NCI-H128 (cell line): ENCODE measurements around the gene KRT10.

Source experiments
- DNase-seq: peaks from one replicate; lab custom pipeline; 2025; ENCODE audit not compliant: unreplicated experiment; lab: John Stamatoyannopoulos, UW

Gene KRT10

GRCh38 chr17:40809721-40810421 lies 12.5 kb downstream of the KRT10 start:
- DNase-seq = no peak

DNA sequence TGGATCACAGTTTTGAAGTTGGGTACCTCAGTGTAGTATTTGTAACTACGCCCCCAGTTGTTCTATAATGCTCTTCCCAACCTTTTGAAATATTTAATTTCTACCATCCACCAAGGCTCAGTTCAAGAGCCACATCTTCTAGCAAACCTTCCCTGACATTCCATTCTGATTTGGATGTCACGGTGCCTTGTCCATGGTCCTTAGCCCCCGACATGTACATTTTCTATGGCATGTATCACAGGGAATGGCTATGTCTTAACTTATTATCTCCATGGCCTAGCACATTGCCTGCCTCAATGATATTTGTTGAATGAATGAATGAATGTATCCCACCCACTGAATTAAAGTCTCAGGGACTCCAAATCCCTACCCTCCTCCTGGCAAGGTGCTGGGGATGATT lies 16.3 kb downstream of the KRT10 start:
- DNase-seq = no peak

DNA sequence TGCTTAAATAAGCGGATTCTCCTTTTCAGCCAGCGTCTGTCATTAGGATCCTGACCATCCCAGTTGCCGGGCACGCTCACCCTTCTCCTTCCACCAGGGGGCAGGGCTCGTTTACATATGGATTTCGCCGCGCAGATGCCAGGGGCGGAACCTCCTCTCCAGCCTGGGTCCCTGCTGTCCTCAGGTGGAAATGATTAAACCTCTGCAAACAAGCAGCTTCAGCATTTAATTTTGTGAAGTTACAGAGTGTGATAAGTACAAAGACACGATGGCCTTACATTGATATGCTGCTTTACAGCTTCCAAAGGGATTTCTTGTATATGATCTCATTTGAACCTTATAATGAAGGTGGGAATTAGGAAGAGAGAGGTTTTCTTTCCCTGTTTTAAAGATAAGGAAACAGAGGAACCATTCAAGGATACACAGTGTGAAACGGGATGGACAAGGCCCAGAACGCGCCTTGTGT lies 18.8 kb downstream of the KRT10 start:
- DNase-seq = peak; percentile 49

GRCh38 chr17:40801157-40801556 lies 21.3 kb downstream of the KRT10 start:
- DNase-seq = no peak

- DNase-seq = no peak
Measured at GRCh38 chr17:40800381-40800780, 22.0 kb downstream of the KRT10 start.

DNA sequence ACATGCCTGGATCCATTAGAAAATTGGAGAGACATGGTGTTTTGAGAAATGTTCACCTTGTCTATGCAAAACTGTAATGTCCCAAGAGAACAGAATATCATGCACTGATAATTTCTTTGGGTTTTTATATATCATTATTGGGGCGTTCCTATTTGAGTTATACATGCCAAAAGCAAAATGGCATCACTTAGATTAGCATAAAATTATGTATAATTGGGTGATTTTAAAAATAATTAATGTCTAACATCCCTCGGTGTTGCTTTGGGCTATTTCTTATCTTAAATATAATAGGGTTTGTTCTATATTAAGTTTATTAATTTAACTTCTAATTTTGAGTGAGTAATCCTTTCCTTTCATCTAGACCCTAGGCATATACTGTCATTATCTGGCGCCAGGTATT lies 22.6 kb downstream of the KRT10 start, which contains the start of gene KRT28:
Gene KRT28, minus strand, starts transcription at position 101 of the 400 bp plus-strand sequence. Its CDS starts 66 bp downstream, at position 35.
- no peak for DNase-seq

DNA sequence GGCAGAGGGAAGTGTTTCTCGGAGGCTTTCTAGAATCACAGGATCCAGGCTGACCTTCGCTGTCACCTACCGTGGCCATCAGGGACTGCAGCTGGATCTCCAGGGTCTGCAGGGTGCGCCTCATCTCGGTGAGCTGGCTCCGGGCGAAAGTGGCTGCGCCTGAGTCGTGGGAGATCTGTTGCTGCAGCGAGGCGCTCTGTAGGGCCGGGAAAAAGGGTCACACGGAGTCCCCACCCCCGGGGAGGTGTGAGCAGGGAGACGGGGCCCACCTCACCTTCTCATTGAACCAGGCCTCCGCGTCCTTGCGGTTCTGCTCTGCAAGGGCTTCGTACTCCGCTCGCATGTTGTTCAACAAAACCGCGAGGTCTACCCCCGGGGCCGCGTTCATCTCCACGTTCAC lies 25.6 kb downstream of the KRT10 start:
- no peak for DNase-seq

DNA sequence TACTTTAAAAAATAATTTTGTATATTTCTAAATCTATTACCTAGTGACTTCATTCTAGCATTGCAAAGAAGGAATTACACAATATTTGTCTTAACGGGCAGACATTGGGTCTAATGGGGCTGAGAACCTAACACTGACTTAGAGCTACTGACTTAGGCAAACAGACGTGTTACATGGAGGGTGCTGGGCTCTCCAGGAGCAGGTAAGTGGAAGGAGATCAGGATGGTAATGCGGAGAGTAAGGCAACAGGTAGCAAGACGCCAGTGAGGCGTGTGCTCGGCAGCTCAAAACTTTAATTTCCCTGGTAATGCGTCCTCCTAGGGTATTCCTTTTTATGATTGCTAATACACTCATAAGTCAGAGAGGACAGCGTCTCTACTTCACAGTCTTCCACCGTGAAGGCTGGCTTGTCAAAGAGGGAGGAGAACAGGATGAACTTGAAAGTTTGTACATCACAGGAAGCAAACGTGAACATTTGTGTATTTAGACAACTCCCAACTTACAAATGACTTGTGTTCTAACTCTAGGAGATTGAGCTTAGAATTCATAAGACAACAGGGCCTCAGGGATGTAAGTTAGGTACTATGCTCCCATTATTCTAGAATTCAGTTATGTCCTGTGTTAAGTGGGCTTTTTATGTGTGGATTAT lies 27.3 kb downstream of the KRT10 start:
- DNase-seq = no peak

- DNase-seq = no peak
Measured at GRCh38 chr17:40794466-40794865, 27.9 kb downstream of the KRT10 start.

DNA sequence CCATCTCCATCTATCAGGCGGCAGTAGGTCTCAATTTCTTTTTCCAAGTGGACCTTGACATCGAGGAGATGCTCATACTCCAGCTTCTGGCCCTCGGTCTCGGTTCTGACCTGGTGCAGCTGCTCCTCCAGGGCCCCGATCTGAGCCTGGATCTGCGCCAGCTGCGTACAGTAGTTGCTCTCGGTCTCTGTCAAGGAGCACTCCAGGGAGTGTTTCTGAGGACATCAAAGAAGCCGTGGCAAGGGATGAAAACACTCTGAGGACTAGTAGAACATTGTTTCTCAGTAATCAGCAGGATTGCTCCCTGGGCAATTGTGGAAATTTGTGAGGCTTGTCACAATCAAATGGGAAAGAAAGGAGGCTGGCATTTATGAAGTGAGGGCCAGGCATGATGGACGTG lies 28.6 kb downstream of the KRT10 start:
- DNase-seq = no peak

DNA sequence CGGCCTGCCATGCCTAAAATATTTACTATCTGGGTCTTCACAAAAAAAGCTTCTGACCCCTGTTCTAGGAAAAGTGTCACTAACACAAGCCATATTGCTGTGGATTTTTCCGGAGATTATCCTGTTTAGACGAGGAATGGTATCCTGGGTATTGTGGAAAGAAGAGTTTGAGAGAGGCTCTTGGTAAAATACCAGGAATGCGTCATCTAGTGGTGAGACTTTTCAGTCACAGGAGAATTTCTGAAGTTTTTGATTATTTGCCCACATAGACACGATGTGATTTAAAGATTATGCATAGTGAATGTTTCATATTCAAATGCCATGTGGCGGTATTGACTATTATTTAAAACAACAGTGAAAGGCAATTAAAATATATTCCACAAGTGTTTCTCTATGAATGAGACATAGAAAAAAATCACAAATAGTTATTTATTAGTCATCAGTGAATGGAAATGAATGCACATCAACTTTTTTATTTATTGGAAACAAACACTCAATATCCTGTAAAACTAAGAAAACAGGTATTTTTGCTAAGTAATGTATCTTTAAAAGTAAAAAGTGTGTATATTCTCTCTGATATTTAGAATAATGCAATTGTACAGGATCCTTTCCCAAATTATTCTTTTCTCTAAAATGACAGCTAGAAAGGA lies 30.5 kb downstream of the KRT10 start:
- no peak for DNase-seq

- DNase-seq = no peak
Measured at GRCh38 chr17:40791111-40791510, 31.3 kb downstream of the KRT10 start.

GRCh38 chr17:40782450-40782849 lies 40.0 kb downstream of the KRT10 start, which contains the start of gene KRT27:
TSS of gene KRT27 (minus strand) at chr17:40782550. CDS start at chr17:40782493, 57 bp downstream.
- DNase-seq = no peak

DNA sequence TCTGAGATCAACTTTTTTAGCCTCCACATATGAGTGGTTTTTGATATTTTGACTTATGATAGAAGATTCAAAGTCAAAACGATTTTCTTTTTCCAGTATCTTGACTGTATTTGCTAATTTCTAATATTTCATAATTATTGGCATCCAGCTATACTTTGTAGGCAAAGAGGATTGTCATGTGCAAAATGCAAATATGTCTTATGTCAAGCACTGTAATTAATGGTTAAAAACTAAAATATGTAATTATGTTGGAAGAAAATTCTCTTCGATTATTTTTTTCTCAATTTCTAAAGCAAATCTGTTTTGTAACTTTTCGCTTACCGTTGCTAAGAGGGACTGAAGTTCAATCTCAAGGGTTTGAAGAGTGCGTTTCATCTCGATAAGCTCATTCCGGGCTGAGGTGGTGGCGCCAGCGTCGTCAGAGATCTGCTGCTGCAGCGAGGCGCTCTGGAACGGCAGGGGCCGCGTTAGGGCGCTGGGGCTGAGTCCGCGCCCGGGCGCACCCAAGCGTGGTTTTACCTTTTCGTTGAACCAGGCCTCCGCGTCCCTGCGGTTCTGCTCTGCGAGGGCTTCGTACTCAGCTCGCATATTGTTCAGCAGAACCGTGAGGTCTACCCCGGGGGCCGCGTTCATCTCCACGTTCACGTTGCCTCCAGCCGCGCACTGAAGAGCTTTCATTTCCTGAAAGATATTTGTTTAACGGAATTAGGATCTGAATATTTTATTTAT lies 43.1 kb downstream of the KRT10 start:
- no peak for DNase-seq

- DNase-seq = no peak
Measured at GRCh38 chr17:40778461-40778860, 44.0 kb downstream of the KRT10 start.

DNA sequence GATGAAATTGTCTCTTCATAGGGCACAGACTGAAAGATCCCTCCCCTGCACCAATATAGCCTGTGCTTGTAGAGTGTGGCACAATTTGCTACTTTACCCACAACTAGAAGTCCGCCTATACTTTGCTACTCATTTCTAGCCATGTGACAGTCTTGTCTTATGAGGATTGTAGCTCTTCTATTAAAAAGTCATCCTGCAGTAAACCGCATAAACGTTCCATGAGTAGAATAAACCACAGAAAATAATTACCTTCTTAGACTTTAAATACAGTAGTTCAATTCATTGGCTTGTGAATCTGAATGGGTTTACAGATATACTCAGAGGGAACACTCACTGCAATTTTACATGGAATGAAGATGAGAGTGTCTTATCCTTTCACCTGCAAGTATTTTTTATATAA lies 44.4 kb downstream of the KRT10 start:
- DNase-seq = no peak

GRCh38 chr17:40777459-40777858 lies 45.0 kb downstream of the KRT10 start:
- no peak for DNase-seq

DNA sequence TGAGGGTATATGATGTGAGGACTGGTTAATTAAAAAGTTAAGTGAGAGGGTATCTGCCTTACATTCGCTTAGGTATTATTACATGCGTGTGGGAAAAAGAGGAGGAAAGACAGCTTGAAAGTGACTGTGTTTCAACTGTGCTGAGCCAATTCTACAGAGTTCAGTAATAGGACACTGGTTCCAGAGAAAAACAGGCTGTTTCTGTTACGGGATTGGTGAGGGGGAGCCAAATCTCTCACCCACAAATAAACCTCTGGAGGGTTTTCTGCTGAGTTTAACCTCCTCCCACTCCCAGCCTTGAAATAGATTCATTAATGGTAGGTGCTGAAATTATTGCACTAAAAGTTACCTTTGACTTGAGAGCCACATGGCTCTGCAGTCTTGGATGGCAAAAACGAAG lies 46.5 kb downstream of the KRT10 start:
- DNase-seq = no peak

DNA sequence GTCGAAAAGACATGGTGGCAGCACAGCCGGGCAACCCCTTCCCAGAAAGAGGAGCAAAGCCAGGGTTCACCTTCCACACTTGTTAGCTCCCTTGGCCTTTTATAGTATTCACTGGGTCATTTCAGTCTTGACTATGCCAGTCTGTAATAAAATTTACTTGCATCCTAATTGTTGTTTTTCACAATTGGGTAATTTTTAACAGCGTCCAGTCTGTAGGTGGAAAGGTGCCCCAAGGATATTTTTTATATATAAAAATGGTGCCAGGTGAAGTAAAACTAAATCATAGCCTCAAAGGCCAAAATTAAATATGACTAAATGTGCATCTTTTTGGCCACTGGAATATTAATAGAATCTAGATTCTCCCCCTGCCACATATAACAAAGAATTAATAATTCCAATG lies 50.3 kb downstream of the KRT10 start, which contains the start of gene KRT26:
Gene KRT26, minus strand, starts transcription at position 101 of the 400 bp plus-strand sequence. Its CDS starts 88 bp downstream, at position 13.
- no peak for DNase-seq
